Testis (tissue), 2 donors: ENCODE data around the gene RAB8A.

Experiments
- POLR2A ChIP-seq: fragments of 450-650 bp; IDR thresholded peaks from one replicate; pipeline ENCODE4 v1.6.1; 2017; ENCODE audit warnings: antibody characterized with exemption, mild to moderate bottlenecking, moderate library complexity
- TF ChIP-seq, protein P1 (sequence below), 3 experiments: fragments of 450-650 bp in 2 of 3; fragments of 200-600 bp in 1 of 3; sonication (generic) in 1 of 3; IDR thresholded peaks; one replicate each; pipeline ENCODE4 v1.5.1; 2016 to 2019; ENCODE audit warnings: antibody characterized with exemption in 3 of 3, mild to moderate bottlenecking in 2 of 3, moderate library complexity in 1 of 3

- TF ChIP-seq, protein P1, sequence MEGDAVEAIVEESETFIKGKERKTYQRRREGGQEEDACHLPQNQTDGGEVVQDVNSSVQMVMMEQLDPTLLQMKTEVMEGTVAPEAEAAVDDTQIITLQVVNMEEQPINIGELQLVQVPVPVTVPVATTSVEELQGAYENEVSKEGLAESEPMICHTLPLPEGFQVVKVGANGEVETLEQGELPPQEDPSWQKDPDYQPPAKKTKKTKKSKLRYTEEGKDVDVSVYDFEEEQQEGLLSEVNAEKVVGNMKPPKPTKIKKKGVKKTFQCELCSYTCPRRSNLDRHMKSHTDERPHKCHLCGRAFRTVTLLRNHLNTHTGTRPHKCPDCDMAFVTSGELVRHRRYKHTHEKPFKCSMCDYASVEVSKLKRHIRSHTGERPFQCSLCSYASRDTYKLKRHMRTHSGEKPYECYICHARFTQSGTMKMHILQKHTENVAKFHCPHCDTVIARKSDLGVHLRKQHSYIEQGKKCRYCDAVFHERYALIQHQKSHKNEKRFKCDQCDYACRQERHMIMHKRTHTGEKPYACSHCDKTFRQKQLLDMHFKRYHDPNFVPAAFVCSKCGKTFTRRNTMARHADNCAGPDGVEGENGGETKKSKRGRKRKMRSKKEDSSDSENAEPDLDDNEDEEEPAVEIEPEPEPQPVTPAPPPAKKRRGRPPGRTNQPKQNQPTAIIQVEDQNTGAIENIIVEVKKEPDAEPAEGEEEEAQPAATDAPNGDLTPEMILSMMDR (IDR thresholded peaks at IDR 0.05), result no peak
- TF ChIP-seq POLR2A, result no peak
Measured at GRCh38 chr19:16084067-16084685, 27.5 kb upstream of the RAB8A start.
